Trophoblast cell (in vitro differentiated cells and primary cell): ENCODE measurements around the gene CLCN5.
"Not testable (repeated sequence)": the region's sequence is repeated elsewhere in the genome, so short reads cannot be mapped to it uniquely, and the experiment has no call there.

Experiments
- DNase-seq, 2 donors: peaks; one replicate each; pipeline ENCODE4 v3.0.0-alpha.2; 2016
- H2AFZ ChIP-seq: 2 replicates; pipeline ENCODE4 v1.6.1; 2013; ENCODE audit warnings: low read length, moderate library complexity, mild to moderate bottlenecking; ENCODE audit not compliant: insufficient read depth, poor library complexity
- H2AK5ac ChIP-seq: 2 replicates; pipeline ENCODE4 v1.6.1; 2013; ENCODE audit warnings: mild to moderate bottlenecking, low read length
- H2BK120ac ChIP-seq: 2 replicates; pipeline ENCODE4 v1.6.1; 2013; ENCODE audit warnings: low read length, mild to moderate bottlenecking, moderate library complexity; ENCODE audit not compliant: insufficient read depth, poor library complexity
- H2BK12ac ChIP-seq: 2 replicates; pipeline ENCODE4 v1.6.1; 2013; ENCODE audit warnings: mild to moderate bottlenecking, low read length, moderate library complexity
- H2BK5ac ChIP-seq: 2 replicates; pipeline ENCODE4 v1.6.1; 2013; ENCODE audit warnings: low read length, low read depth, moderate library complexity, mild to moderate bottlenecking; ENCODE audit not compliant: poor library complexity
- H3K14ac ChIP-seq: 2 replicates; pipeline ENCODE4 v1.6.1; 2013; ENCODE audit warnings: mild to moderate bottlenecking, low read length
- H3K18ac ChIP-seq: 2 replicates; pipeline ENCODE4 v1.6.1; 2013; ENCODE audit warnings: mild to moderate bottlenecking, low read length
- H3K23ac ChIP-seq: 2 replicates; pipeline ENCODE4 v1.6.1; 2013; ENCODE audit warnings: low read length
- H3K27ac ChIP-seq: 2 replicates; pipeline ENCODE4 v1.5.1; 2013; ENCODE audit warnings: low read depth, mild to moderate bottlenecking, inconsistent platforms, low read length, moderate library complexity
- H3K27me3 ChIP-seq: 2 replicates; pipeline ENCODE4 v1.6.1; 2013; ENCODE audit warnings: inconsistent platforms, mild to moderate bottlenecking, low read length, moderate library complexity; ENCODE audit not compliant: insufficient read depth
- H3K36me3 ChIP-seq, 2 experiments: 1 replicate in 1 of 2; 2 replicates in 1 of 2; pipeline ENCODE4 v1.6.1; 2013; ENCODE audit warnings: low read length in 2 of 2, mild to moderate bottlenecking in 2 of 2, moderate library complexity in 1 of 2; ENCODE audit not compliant: insufficient read depth in 2 of 2, control insufficient read depth in 1 of 2
- H3K4ac ChIP-seq: 2 replicates; pipeline ENCODE4 v1.6.1; 2013; ENCODE audit warnings: low read depth, mild to moderate bottlenecking, low read length, moderate library complexity
- H3K4me1 ChIP-seq, 2 experiments: 1 replicate in 1 of 2; 2 replicates in 1 of 2; pipeline ENCODE4 v1.6.1; 2013; ENCODE audit warnings: low read length in 2 of 2, mild to moderate bottlenecking in 2 of 2, moderate library complexity in 1 of 2; ENCODE audit not compliant: insufficient read depth in 2 of 2, control insufficient read depth in 1 of 2
- H3K4me2 ChIP-seq: 2 replicates; pipeline ENCODE4 v1.6.1; 2013; ENCODE audit warnings: inconsistent platforms, mild to moderate bottlenecking, low read length, moderate library complexity
- H3K4me3 ChIP-seq: 2 replicates; pipeline ENCODE4 v1.5.1; 2013; ENCODE audit warnings: mild to moderate bottlenecking, low read depth, low read length, inconsistent platforms
- H3K79me1 ChIP-seq: one replicate; pipeline ENCODE4 v1.6.1; 2013; ENCODE audit warnings: low read length
- H3K79me2 ChIP-seq: 2 replicates; pipeline ENCODE4 v1.6.1; 2013; ENCODE audit warnings: low read length, mild to moderate bottlenecking; ENCODE audit not compliant: control insufficient read depth, insufficient read depth, poor library complexity
- H3K9ac ChIP-seq: 2 replicates; pipeline ENCODE4 v1.6.1; 2013; ENCODE audit warnings: mild to moderate bottlenecking, low read length
- H3K9me3 ChIP-seq: 2 replicates; pipeline ENCODE4 v1.6.1; 2013; ENCODE audit warnings: low read depth, mild to moderate bottlenecking, control low read depth, inconsistent platforms, low read length; ENCODE audit not compliant: insufficient read depth
- H4K12ac ChIP-seq: 2 replicates; pipeline ENCODE4 v1.6.1; 2013; ENCODE audit warnings: low read depth, mild to moderate bottlenecking, low read length, moderate library complexity
- H4K8ac ChIP-seq: 2 replicates; pipeline ENCODE4 v1.6.1; 2013; ENCODE audit warnings: low read depth, mild to moderate bottlenecking, low read length, moderate library complexity
- H4K91ac ChIP-seq: one replicate; pipeline ENCODE4 v1.6.1; 2013; ENCODE audit warnings: low read depth, mild to moderate bottlenecking, low read length, moderate library complexity
- WGBS: extraction: QIAGEN DNeasy Blood & Tissue Kit; methylation state at CpG from one replicate; pipeline ENCODE4 v1.1.7; 2013; ENCODE audit warnings: missing lambda C conversion rate; ENCODE audit not compliant: insufficient read length, insufficient coverage; ENCODE audit errors: extremely low coverage; 5-methylcytosine and 5-hydroxymethylcytosine counted together

CLCN5 gene

GRCh38 chrX:50002067-50002714, 79.8 kb downstream of the CLCN5 start:
- Histone ChIP-seq H3K4ac (no peak overlapping the region), H3K18ac (no peak overlapping the region), H2AFZ (no peak overlapping the region), H3K4me2 (no peak overlapping the region), H3K14ac (no peak overlapping the region), H3K27ac (no peak overlapping the region), H2BK12ac (no peak overlapping the region), H3K36me3 (peaks cover 0 to 3% of the 10 kb centered on the region in 2 experiments), H3K9me3 (no peaks in the 10 kb centered on the region), H4K12ac (no peak overlapping the region), H3K27me3 (no peaks in the 10 kb centered on the region), H3K23ac (no peak overlapping the region), H3K79me1 (no peaks in the 10 kb centered on the region), H3K79me2 (no peaks in the 10 kb centered on the region), H2BK120ac (no peak overlapping the region), H3K4me3 (no peak overlapping the region), H3K4me1 (peaks cover 0 to 3% of the 10 kb centered on the region in 2 experiments), H3K9ac (no peak overlapping the region), H2BK5ac (no peak overlapping the region), H2AK5ac (no peak overlapping the region), H4K91ac (no peak overlapping the region), H4K8ac (no peak overlapping the region)
- no CpG with 5 or more reads among the region's 2 CpGs for WGBS
- no peak for DNase-seq

- H3K4me2 ChIP-seq = no peak overlapping the region
- H3K18ac ChIP-seq = no peak overlapping the region
- no peak overlapping the region for H2AK5ac ChIP-seq
- H4K12ac ChIP-seq = no peak overlapping the region
- no peaks in the 10 kb centered on the region for H3K4me1 ChIP-seq
- no peak overlapping the region for H4K8ac ChIP-seq
- no peak overlapping the region for H3K27ac ChIP-seq
- no peak overlapping the region for H3K4ac ChIP-seq
- H3K23ac ChIP-seq = no peak overlapping the region
- no peak overlapping the region for H3K4me3 ChIP-seq
- no peak overlapping the region for H2BK120ac ChIP-seq
- H2AFZ ChIP-seq = no peak overlapping the region
- no peak overlapping the region for H4K91ac ChIP-seq
- no peak overlapping the region for H3K14ac ChIP-seq
- H3K79me1 ChIP-seq = no peaks in the 10 kb centered on the region
- H3K27me3 ChIP-seq = no peaks in the 10 kb centered on the region
- DNase-seq = no peak
- H3K36me3 ChIP-seq = peaks cover under 1 to 3% of the 10 kb centered on the region in 2 experiments
- no peak overlapping the region for H2BK5ac ChIP-seq
- WGBS = no CpG with 5 or more reads among the region's 4 CpGs
- no peaks in the 10 kb centered on the region for H3K79me2 ChIP-seq
- H3K9ac ChIP-seq = no peak overlapping the region
- no peaks in the 10 kb centered on the region for H3K9me3 ChIP-seq
- no peak overlapping the region for H2BK12ac ChIP-seq
These were observed 81.1 kb downstream of the CLCN5 start for GRCh38 chrX:50003467-50003866.

DNA sequence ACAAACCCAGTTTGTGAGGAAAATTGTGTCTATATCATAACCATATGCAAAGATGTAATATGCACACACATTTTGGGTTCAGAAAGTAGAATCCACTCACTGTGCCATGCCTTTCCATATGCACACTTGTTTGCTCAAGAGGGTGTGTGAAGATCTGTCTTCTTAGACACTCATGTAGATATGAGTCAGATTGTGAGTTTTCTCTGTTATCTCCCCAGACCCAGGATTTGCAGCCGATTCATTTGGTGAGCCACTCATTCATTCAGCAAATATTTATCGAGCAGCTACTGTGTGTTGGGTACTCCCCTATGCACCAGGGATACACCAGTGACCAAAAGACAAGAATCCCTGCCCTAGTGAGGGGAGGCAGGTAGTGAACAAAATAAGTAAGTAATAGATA, 81.5 kb downstream of the CLCN5 start:
- H3K23ac ChIP-seq = no peak overlapping the region
- H3K27me3 ChIP-seq = no peaks in the 10 kb centered on the region
- no peak overlapping the region for H3K14ac ChIP-seq
- no peak overlapping the region for H2AFZ ChIP-seq
- H4K91ac ChIP-seq = no peak overlapping the region
- no peak overlapping the region for H4K12ac ChIP-seq
- no peak overlapping the region for H2BK5ac ChIP-seq
- DNase-seq = no peak
- no peak overlapping the region for H2BK120ac ChIP-seq
- H3K79me2 ChIP-seq = no peaks in the 10 kb centered on the region
- no peaks in the 10 kb centered on the region for H3K79me1 ChIP-seq
- no peak overlapping the region for H3K4ac ChIP-seq
- H3K9ac ChIP-seq = no peak overlapping the region
- H3K36me3 ChIP-seq = peaks cover 3% of the 10 kb centered on the region in 2 experiments
- no peak overlapping the region for H3K4me2 ChIP-seq
- no CpG with 5 or more reads among the region's 2 CpGs for whole genome bisulfite sequencing
- H2BK12ac ChIP-seq = no peak overlapping the region
- no peak overlapping the region for H2AK5ac ChIP-seq
- H3K4me3 ChIP-seq = no peak overlapping the region
- no peaks in the 10 kb centered on the region for H3K4me1 ChIP-seq
- no peak overlapping the region for H3K18ac ChIP-seq
- H4K8ac ChIP-seq = no peak overlapping the region
- no peaks in the 10 kb centered on the region for H3K9me3 ChIP-seq
- H3K27ac ChIP-seq = no peak overlapping the region

DNA sequence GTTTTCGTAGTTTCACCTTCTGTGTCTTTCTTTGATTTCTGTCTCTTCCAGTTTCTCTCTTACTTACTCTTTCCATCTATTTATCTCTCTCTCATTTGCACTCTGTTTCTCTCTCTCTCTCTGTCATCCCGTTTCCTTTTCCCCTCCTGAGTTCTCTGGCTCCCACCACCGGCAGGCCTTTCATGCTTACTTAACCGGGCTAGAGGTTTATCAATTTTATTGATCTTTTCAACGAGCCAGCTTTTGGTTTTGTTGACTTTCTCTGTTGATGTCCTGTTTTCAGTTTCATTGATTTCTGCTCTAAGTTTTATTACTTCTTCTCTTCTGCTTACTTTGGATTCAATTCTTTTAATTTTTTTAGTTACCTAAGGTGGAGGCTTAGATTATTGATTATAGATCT, 103.2 kb downstream of the CLCN5 start:
- not testable (repeated sequence) for H2AFZ ChIP-seq, H2BK12ac ChIP-seq, H2BK120ac ChIP-seq, H3K9ac ChIP-seq, H4K12ac ChIP-seq, H3K4me1 ChIP-seq, H3K36me3 ChIP-seq, H3K79me2 ChIP-seq, H3K23ac ChIP-seq, H3K79me1 ChIP-seq, H3K4me2 ChIP-seq, H3K4me3 ChIP-seq, DNase-seq, H3K9me3 ChIP-seq, H3K4ac ChIP-seq, H2AK5ac ChIP-seq, H2BK5ac ChIP-seq, H3K18ac ChIP-seq, H3K14ac ChIP-seq, H4K91ac ChIP-seq, H4K8ac ChIP-seq, H3K27ac ChIP-seq, H3K27me3 ChIP-seq
- WGBS = no CpG with 5 or more reads among the region's 5 CpGs
